Heart left ventricle (tissue), 13 donors: ENCODE results near the gene PIGM.

ENCODE experiments used
- POLR2A ChIP-seq, 2 donors: fragments of 450-650 bp; IDR thresholded peaks; one replicate each; pipeline ENCODE4 v1.6.1; 2017; ENCODE audit warnings: antibody characterized with exemption in 2 of 2, mild to moderate bottlenecking in 2 of 2, moderate library complexity in 2 of 2
- TF ChIP-seq, protein P1 (sequence below), 12 donors: fragments of 200-600 bp; sonication (generic) in 4 of 12; IDR thresholded peaks; one replicate each; pipeline versions ENCODE4 v1.5.0 to v1.8.0; 2018 to 2022; ENCODE audit warnings: antibody characterized with exemption in 12 of 12, mild to moderate bottlenecking in 5 of 12
- donor health status: ischemic (EF 13 %, LVEDD 7.1; RV severe dilation, severe dysfunction).
- donor health status: DM: no; HTN: yes; CAD: no.
- donor health status: DM: no; HTN: no; CAD: no.
- donor health status: ischemic (EF 25% LVEDD 6.9; RV normal size, moderate dysfunction).
- donor health status: ischemic (EF 25% LVEDD 5.7; RV mildly dilated, moderate dysfunction).
- donor health status: ischemic (EF 35%, LVEDD 5.7; RV mildly dilated, moderate dysfunction).
- donor health status: nonischemic (EF 11% LVEDD 7.7; RV severe dilation, severe dysfunction).
- donor health status: DM: yes; HTN: yes; CAD: no.
- donor health status: PGD.
- donor health status: ischemic (EF 29% LVEDD 5.4; RV normal size, mild dysfunction).
- donor health status: nonischemic (EF 23%, LVEDD 6.1; RV moderate dilation, normal function).

DNA sequence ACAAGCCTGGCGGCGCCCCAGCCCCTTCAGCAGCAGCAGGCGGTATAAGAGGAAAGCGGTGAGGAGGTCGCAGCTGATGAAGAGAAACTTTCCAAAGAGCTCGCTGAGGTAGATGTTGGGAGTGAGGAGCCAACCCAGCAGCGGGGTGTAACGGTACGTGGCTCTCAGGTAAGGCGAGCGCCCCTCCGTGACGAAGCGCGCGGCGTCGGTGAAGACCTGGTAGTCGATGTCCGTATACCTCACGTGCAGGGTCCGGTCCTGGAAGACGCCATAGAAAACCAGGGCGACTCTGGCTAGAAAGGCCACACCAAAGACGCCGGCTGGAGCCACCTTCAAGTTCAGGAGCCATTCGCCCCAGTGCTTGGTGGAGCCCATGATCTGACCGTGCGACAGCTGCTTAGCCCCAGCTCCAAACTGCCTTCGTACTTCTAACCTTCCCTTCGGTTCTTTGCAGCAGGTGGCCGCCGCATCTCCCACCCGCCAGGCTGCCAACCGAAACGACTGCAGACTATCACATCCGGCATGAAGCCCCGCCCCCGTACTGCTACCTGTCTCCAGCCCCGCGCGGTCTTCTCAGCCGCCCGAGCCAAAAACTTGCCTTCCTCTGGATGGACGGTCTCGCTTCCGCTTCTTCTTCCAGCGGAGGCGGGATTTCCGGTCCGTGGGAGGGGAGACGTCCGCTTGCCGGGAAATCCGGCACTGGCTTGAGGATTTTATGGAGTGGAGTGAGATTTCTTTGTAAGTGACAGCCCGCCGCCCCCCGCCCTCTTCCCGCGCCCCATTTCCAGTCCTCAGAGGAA, at the start of gene PIGM:
- TF ChIP-seq, protein P1, sequence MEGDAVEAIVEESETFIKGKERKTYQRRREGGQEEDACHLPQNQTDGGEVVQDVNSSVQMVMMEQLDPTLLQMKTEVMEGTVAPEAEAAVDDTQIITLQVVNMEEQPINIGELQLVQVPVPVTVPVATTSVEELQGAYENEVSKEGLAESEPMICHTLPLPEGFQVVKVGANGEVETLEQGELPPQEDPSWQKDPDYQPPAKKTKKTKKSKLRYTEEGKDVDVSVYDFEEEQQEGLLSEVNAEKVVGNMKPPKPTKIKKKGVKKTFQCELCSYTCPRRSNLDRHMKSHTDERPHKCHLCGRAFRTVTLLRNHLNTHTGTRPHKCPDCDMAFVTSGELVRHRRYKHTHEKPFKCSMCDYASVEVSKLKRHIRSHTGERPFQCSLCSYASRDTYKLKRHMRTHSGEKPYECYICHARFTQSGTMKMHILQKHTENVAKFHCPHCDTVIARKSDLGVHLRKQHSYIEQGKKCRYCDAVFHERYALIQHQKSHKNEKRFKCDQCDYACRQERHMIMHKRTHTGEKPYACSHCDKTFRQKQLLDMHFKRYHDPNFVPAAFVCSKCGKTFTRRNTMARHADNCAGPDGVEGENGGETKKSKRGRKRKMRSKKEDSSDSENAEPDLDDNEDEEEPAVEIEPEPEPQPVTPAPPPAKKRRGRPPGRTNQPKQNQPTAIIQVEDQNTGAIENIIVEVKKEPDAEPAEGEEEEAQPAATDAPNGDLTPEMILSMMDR (IDR thresholded peaks at IDR 0.05), result no peak
- TF ChIP-seq POLR2A (IDR thresholded peaks at IDR 0.05), result peak in 1 of 2 donors; percentile 61
